ENCODE results near the gene LDB2. TPM values are rescaled to one million over a fixed set of nuclear protein-coding genes. Genes with fewer than 3 reads are reported as not detected.

LDB2 gene
- total RNA-seq, 1 donor from 2014 or later: 55.8 TPM

- Histone ChIP-seq H3K9me3 (ENCODE audit: control insufficient read depth in 3 of 3, low read length in 3 of 3) (peaks cover 0 to 2% (median 0%) of the 10 kb centered on the region in 3 donors), H3K4me1 (ENCODE audit: control insufficient read depth in 3 of 3, insufficient read depth in 3 of 3, low read length in 3 of 3) (peaks cover 0 to 8% (median 0%) of the 10 kb centered on the region in 3 donors), H3K9ac (ENCODE audit: low read depth in 1 of 3, low read length in 3 of 3) (no peak overlapping the region), H3K4me3 (ENCODE audit: low read length in 3 of 3) (no peak overlapping the region), H3K27ac (ENCODE audit: low read depth, low read length) (no peak overlapping the region), H3K36me3 (ENCODE audit: control insufficient read depth in 3 of 3, insufficient read depth in 3 of 3, low read length in 3 of 3) (no peaks in the 10 kb centered on the region), H3K27me3 (ENCODE audit: control insufficient read depth in 3 of 3, insufficient read depth in 3 of 3, low read length in 3 of 3) (no peaks in the 10 kb centered on the region)
Measured at GRCh38 chr4:16608611-16609125, 289.8 kb downstream of the LDB2 start.

GRCh38 chr4:16608123-16608522, 290.3 kb downstream of the LDB2 start:
- H3K9me3 ChIP-seq (ENCODE audit: control insufficient read depth in 3 of 3, low read length in 3 of 3): peaks cover 0 to 2% (median 0%) of the 10 kb centered on the region in 3 donors
- no peak overlapping the region for H3K27ac ChIP-seq (ENCODE audit: low read depth, low read length)
- no peak overlapping the region for H3K4me3 ChIP-seq (ENCODE audit: low read length in 3 of 3)
- no peak overlapping the region for H3K9ac ChIP-seq (ENCODE audit: low read depth in 1 of 3, low read length in 3 of 3)
- no peaks in the 10 kb centered on the region for H3K36me3 ChIP-seq (ENCODE audit: control insufficient read depth in 3 of 3, insufficient read depth in 3 of 3, low read length in 3 of 3)
- no peaks in the 10 kb centered on the region for H3K27me3 ChIP-seq (ENCODE audit: control insufficient read depth in 3 of 3, insufficient read depth in 3 of 3, low read length in 3 of 3)
- H3K4me1 ChIP-seq (ENCODE audit: control insufficient read depth in 3 of 3, insufficient read depth in 3 of 3, low read length in 3 of 3): peaks cover 0 to 8% (median 0%) of the 10 kb centered on the region in 3 donors

GRCh38 chr4:16607241-16608066, 291.0 kb downstream of the LDB2 start:
- Histone ChIP-seq H3K36me3 (ENCODE audit: control insufficient read depth in 3 of 3, insufficient read depth in 3 of 3, low read length in 3 of 3) (no peaks in the 10 kb centered on the region), H3K9ac (ENCODE audit: low read depth in 1 of 3, low read length in 3 of 3) (no peak overlapping the region), H3K4me3 (ENCODE audit: low read length in 3 of 3) (no peak overlapping the region), H3K9me3 (ENCODE audit: control insufficient read depth in 3 of 3, low read length in 3 of 3) (peaks cover 0 to 2% (median 0%) of the 10 kb centered on the region in 3 donors), H3K27ac (ENCODE audit: low read depth, low read length) (no peak overlapping the region), H3K27me3 (ENCODE audit: control insufficient read depth in 3 of 3, insufficient read depth in 3 of 3, low read length in 3 of 3) (no peaks in the 10 kb centered on the region), H3K4me1 (ENCODE audit: control insufficient read depth in 3 of 3, insufficient read depth in 3 of 3, low read length in 3 of 3) (peaks cover 0 to 8% (median 0%) of the 10 kb centered on the region in 3 donors)

GRCh38 chr4:16606691-16607090, 291.8 kb downstream of the LDB2 start:
- Histone ChIP-seq H3K9me3 (ENCODE audit: control insufficient read depth in 3 of 3, low read length in 3 of 3) (peaks cover 0 to 2% (median 0%) of the 10 kb centered on the region in 3 donors), H3K36me3 (ENCODE audit: control insufficient read depth in 3 of 3, insufficient read depth in 3 of 3, low read length in 3 of 3) (no peaks in the 10 kb centered on the region), H3K4me1 (ENCODE audit: control insufficient read depth in 3 of 3, insufficient read depth in 3 of 3, low read length in 3 of 3) (peaks cover 0 to 8% (median 0%) of the 10 kb centered on the region in 3 donors), H3K27ac (ENCODE audit: low read depth, low read length) (no peak overlapping the region), H3K27me3 (ENCODE audit: control insufficient read depth in 3 of 3, insufficient read depth in 3 of 3, low read length in 3 of 3) (no peaks in the 10 kb centered on the region), H3K9ac (ENCODE audit: low read depth in 1 of 3, low read length in 3 of 3) (no peak overlapping the region), H3K4me3 (ENCODE audit: low read length in 3 of 3) (no peak overlapping the region)

DNA sequence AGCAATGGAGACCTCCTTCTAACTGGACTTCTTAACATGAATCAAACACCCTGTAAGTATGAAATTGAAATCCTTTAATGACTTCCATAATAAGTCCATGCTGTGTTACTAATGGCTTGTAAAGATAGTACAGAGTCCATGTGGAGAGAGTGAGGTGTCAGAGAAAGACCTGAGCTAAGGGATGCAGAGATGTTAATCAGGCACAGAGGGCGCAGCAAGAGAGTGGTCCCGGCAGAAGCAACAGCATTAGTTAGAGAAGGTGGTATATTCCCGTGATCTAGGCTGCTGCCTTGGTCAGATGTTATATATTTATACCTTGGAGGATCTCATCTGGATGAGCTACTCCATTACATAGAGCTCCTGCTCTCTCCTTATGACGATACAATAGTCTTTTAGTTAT, 295.3 kb downstream of the LDB2 start:
- Histone ChIP-seq H3K27ac (ENCODE audit: low read depth, low read length) (no peak overlapping the region), H3K36me3 (ENCODE audit: control insufficient read depth in 3 of 3, insufficient read depth in 3 of 3, low read length in 3 of 3) (no peaks in the 10 kb centered on the region), H3K4me3 (ENCODE audit: low read length in 3 of 3) (no peak overlapping the region), H3K9me3 (ENCODE audit: control insufficient read depth in 3 of 3, low read length in 3 of 3) (peaks cover 0 to 2% (median 0%) of the 10 kb centered on the region in 3 donors), H3K27me3 (ENCODE audit: control insufficient read depth in 3 of 3, insufficient read depth in 3 of 3, low read length in 3 of 3) (no peaks in the 10 kb centered on the region), H3K4me1 (ENCODE audit: control insufficient read depth in 3 of 3, insufficient read depth in 3 of 3, low read length in 3 of 3) (peaks cover 0 to 5% (median 0%) of the 10 kb centered on the region in 3 donors), H3K9ac (ENCODE audit: low read depth in 1 of 3, low read length in 3 of 3) (no peak overlapping the region)

DNA sequence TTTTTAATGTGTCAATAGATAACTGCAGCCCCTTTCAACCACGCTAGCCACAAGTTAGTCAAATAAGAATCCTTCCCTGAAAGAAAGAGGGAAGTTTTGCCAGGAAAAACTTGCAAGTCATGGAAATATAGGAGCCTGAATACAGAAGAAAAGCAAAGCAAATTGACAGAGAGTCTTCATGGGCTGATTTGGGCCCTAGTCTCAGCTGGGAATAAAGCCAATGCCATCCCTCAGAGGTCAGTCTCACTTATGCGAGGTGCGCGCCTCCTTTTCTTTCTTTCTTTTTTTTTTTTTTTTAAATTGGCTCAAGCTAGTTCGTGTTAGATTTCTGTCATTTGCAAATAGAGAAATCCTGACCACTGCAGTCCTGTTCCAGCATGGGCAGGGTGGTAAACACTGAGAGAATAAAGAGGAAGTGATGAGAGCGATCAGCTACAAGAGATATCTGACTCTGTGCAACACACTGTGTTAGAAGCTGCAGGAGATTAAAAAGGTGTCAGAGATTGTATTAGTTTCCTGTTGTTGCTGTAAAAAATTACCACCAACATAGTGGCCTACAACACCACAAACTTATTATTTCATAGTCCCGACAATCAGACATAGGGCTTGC, 299.7 kb downstream of the LDB2 start:
- no peak overlapping the region for H3K9ac ChIP-seq (ENCODE audit: low read depth in 1 of 3, low read length in 3 of 3)
- H3K27me3 ChIP-seq (ENCODE audit: control insufficient read depth in 3 of 3, insufficient read depth in 3 of 3, low read length in 3 of 3): no peaks in the 10 kb centered on the region
- H3K9me3 ChIP-seq (ENCODE audit: control insufficient read depth in 3 of 3, low read length in 3 of 3): no peaks in the 10 kb centered on the region
- H3K36me3 ChIP-seq (ENCODE audit: control insufficient read depth in 3 of 3, insufficient read depth in 3 of 3, low read length in 3 of 3): no peaks in the 10 kb centered on the region
- H3K4me1 ChIP-seq (ENCODE audit: control insufficient read depth in 3 of 3, insufficient read depth in 3 of 3, low read length in 3 of 3): peaks cover 0 to 4% (median 0%) of the 10 kb centered on the region in 3 donors
- H3K4me3 ChIP-seq (ENCODE audit: low read length in 3 of 3): no peak overlapping the region
- no peak overlapping the region for H3K27ac ChIP-seq (ENCODE audit: low read depth, low read length)

- no peaks in the 10 kb centered on the region for H3K36me3 ChIP-seq (ENCODE audit: control insufficient read depth in 3 of 3, insufficient read depth in 3 of 3, low read length in 3 of 3)
- no peak overlapping the region for H3K9ac ChIP-seq (ENCODE audit: low read depth in 1 of 3, low read length in 3 of 3)
- no peak overlapping the region for H3K4me3 ChIP-seq (ENCODE audit: low read length in 3 of 3)
- no peaks in the 10 kb centered on the region for H3K9me3 ChIP-seq (ENCODE audit: control insufficient read depth in 3 of 3, low read length in 3 of 3)
- no peaks in the 10 kb centered on the region for H3K27me3 ChIP-seq (ENCODE audit: control insufficient read depth in 3 of 3, insufficient read depth in 3 of 3, low read length in 3 of 3)
- H3K4me1 ChIP-seq (ENCODE audit: control insufficient read depth in 3 of 3, insufficient read depth in 3 of 3, low read length in 3 of 3): peaks cover 0 to 4% (median 0%) of the 10 kb centered on the region in 3 donors
- H3K27ac ChIP-seq (ENCODE audit: low read depth, low read length): no peak overlapping the region
Measured at GRCh38 chr4:16597845-16598596, 300.4 kb downstream of the LDB2 start.

DNA sequence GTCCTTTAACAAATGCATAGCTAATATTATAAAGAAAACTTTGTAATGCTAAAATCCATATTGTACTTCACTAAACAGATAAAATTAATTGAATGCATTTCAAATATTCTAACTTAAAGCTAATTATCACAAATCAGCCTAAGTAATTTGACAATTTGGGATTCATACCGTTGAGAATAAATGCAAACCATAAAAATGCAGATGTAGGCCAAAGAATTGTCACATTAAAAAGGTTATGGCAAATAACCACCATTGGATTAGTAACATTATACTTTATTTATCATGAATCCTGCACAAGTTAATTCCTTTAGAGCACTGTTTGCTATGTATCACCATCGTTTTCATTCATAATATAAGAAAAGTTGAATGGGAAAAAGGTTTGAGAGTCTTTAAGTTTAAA, 301.0 kb downstream of the LDB2 start:
- no peaks in the 10 kb centered on the region for H3K36me3 ChIP-seq (ENCODE audit: control insufficient read depth in 3 of 3, insufficient read depth in 3 of 3, low read length in 3 of 3)
- H3K9me3 ChIP-seq (ENCODE audit: control insufficient read depth in 3 of 3, low read length in 3 of 3): no peaks in the 10 kb centered on the region
- H3K4me1 ChIP-seq (ENCODE audit: control insufficient read depth in 3 of 3, insufficient read depth in 3 of 3, low read length in 3 of 3): peaks cover 0 to 4% (median 0%) of the 10 kb centered on the region in 3 donors
- H3K9ac ChIP-seq (ENCODE audit: low read depth in 1 of 3, low read length in 3 of 3): no peak overlapping the region
- H3K27ac ChIP-seq (ENCODE audit: low read depth, low read length): no peak overlapping the region
- H3K27me3 ChIP-seq (ENCODE audit: control insufficient read depth in 3 of 3, insufficient read depth in 3 of 3, low read length in 3 of 3): no peaks in the 10 kb centered on the region
- H3K4me3 ChIP-seq (ENCODE audit: low read length in 3 of 3): no peak overlapping the region

GRCh38 chr4:16596267-16596666, 302.2 kb downstream of the LDB2 start:
- H3K36me3 ChIP-seq (ENCODE audit: control insufficient read depth in 3 of 3, insufficient read depth in 3 of 3, low read length in 3 of 3): no peaks in the 10 kb centered on the region
- no peaks in the 10 kb centered on the region for H3K27me3 ChIP-seq (ENCODE audit: control insufficient read depth in 3 of 3, insufficient read depth in 3 of 3, low read length in 3 of 3)
- H3K4me1 ChIP-seq (ENCODE audit: control insufficient read depth in 3 of 3, insufficient read depth in 3 of 3, low read length in 3 of 3): peaks cover 0 to 4% (median 0%) of the 10 kb centered on the region in 3 donors
- no peak overlapping the region for H3K27ac ChIP-seq (ENCODE audit: low read depth, low read length)
- no peak overlapping the region for H3K9ac ChIP-seq (ENCODE audit: low read depth in 1 of 3, low read length in 3 of 3)
- no peaks in the 10 kb centered on the region for H3K9me3 ChIP-seq (ENCODE audit: control insufficient read depth in 3 of 3, low read length in 3 of 3)
- no peak overlapping the region for H3K4me3 ChIP-seq (ENCODE audit: low read length in 3 of 3)

All from skeletal muscle tissue (tissue), 4 donors.